CD4-positive, alpha-beta T cell treated with Interleukin-17A for 4 hours (primary cell): ENCODE data around the gene IL25.

Experiments used
- DNase-seq: peaks from one replicate; pipeline ENCODE4 v3.0.0-alpha.2; 2020; ENCODE audit warnings: mixed read lengths

Gene IL25

GRCh38 chr14:23354990-23355389 is 17.6 kb upstream of the IL25 start:
- no peak for DNase-seq

GRCh38 chr14:23355871-23356435 is 16.7 kb upstream of the IL25 start:
- no peak for DNase-seq

DNA sequence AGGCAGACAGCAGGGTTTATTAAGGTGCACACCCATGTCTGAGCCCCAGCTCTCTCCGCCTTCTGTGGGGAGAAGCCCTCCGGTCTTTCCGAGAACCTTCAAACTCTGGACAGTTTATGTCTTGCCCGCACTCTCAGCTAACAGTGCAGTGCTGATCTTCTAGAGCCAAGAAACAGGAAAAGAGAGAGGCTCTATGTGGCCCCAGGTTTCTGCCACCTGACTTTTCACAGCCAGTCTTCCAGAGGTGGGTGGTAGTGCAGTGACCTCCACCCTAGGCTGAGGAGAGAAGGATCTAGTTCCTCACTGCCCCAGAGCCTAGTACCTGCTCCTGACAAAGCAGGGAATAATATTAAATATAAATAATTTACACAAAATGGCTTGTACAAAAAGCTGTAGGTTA is 15.9 kb upstream of the IL25 start:
- no peak for DNase-seq

DNA sequence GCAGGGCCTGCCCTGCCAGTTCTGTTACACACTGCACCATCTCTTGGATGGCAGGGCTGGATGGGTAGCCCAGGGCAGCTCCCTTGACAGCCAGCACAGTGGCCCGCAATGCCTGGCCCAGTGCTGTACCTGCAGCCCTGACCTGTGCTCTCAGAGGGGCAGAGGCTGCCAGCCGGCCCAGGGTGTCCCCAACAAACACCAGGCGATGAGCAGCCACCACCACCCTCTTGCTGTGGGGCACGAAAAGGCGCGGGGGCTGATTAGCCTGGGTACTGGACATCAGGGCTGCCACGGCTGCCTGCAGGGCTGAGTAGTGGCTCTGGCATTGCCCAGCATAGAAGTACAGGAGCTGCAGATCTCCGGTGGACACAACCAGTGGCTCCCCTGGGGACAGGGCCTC is 15.3 kb upstream of the IL25 start:
- DNase-seq = no peak

DNA sequence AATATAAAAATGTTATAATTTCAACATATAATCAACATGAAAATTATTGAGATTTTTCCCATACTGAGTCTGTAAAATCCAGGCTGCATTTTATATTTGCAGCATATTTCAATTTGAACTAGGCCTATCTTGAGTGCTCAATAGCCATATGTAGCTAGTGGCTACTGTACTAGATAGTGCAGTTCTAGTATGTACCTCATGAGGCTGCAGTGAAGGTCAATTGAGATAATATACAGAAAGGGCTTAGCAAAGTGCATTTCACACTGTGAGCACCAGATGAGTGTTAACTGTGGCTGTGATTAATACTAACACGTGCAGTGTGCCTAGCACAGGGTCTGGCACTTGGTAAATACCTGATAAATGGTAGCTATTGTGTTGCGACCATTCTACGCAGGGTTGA is 14.6 kb upstream of the IL25 start:
- no peak for DNase-seq

DNA sequence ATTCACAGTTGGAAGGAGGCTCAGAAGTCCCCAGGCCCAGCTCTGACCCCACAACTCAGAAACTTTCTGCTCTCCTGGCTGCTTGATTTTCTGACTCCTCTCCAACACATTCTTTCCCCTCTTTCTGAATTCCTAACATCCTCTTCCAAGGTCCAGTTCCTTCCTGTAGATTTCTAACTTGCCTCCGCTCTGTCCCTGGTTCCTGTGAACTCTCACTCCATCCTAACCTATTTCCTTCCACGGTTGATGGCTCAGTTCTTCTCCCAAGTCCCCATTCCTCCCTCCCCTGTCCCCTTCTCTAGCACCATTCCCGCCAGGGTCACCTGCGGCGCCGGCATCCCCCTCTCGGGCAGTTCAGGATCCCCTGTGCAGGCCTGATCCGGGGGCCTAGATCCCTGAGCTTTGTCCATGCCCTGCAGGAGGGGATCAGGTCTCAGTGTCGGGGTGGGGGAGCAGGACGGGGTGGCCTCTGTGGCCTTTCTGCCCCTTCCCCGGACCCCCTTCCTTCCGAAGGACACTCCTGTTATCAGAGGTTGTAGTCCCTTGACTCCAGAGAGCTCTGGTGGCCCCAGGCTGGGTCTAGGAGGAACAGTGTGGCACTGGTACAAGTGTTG is 13.9 kb upstream of the IL25 start:
- no peak for DNase-seq

GRCh38 chr14:23359167-23359626 is 13.4 kb upstream of the IL25 start:
- no peak for DNase-seq

- DNase-seq = no peak
Measured at GRCh38 chr14:23359722-23360447, 12.7 kb upstream of the IL25 start.

- peak; percentile 9 for DNase-seq
Measured at GRCh38 chr14:23360496-23360895, 12.1 kb upstream of the IL25 start.

GRCh38 chr14:23361320-23361719 is 11.3 kb upstream of the IL25 start:
- DNase-seq = no peak

- no peak for DNase-seq
Measured at GRCh38 chr14:23361763-23362162, 10.8 kb upstream of the IL25 start.

DNA sequence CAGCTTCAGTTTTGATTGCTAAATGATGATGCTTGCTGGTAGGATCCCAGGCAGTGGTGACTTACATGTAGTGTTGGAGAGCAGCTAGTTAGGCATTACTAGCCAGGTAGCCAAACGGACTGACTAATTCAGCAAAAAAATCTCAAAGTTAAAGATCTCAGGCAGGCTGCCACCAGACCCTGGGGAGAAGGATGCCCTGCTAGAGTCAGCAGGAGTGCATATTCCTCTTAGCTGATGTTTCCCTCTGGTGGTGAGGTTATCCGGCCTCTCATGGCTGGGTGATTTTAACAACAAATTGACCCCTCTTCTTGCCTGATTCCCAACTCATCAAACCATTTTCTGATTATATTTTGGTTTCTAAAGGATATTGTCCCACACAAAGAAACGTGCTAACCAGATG is 10.4 kb upstream of the IL25 start:
- no peak for DNase-seq

DNA sequence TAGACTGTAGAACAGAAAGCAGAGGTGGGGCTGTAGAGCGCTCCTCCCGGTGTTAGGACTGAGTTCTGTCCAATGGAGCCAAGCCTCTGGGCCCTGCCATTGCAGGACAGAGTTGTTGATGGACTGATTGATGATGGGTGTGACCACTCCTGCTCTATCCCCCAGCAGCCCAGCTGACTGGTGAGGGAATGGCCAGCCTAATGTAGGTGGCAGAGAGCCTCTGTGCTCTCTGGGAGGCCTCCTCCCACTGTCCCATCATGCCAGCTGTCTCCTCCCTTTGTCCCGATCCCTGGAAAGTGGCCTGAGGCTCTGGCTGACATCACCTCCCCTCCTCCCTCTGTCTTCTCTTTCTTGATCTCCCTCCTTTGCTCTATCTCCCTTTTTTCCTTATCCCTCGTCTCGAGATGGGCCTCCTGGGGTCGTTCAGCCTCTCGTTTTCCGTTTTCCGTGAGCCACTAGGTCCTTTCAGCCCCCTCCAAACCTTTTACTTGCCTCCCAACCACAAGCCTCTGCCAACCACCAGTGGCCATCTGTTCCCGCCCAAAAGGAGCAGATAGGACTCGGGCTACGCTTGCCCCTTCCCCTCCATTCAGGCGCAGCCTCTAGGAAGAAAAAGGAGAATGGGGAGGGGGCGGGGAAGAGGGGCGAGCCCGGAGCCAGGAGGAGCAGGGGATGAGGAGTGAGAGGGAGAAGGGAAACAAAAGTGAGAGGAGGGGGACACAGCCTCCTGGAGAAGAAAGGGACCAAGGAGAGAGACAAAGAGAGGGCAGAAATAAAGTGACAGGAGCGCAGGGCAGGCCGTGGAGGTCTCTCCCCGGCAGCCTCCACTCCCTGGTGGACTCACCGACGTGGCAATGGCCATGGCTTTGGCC is 8.2 kb upstream of the IL25 start:
- DNase-seq = no peak

DNA sequence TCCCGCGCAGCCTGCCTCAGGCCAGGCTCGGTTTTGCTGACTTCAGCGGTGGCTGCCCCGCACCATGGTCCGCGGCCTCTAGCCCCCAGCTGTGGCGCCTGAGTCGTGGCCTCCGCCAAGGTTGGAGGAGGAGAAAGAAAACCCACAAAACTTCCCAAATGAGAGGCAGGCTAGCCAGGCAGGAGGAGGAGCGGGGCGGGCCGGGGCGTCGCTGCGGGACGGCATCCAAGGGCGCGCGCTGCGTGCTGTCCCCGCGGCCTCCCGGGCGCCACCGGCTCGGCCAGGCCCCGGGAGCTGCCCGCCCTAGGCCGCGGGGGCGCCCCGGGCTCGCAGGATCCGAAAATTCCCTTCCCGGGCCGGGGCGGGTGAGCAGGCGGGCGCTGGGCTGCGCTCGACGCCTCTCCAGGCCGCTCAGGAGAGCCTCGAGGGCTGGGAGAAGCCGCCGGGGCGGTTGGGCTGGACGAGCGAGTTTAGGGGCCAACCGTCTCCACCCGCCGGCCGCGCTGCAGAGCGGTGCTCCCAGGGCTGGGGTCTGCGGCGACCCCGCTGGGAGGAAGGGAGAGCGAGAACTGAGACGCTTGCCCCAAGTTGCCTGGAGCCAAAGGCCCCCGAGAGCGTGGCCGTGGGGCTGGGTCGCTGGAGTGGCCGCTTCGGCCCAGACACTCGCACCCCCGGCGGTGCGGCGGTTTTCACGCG is 7.4 kb upstream of the IL25 start, which contains the start of gene EFS:
EFS (minus strand) TSS at position 137 of the 696 bp plus-strand sequence. CDS start 147 bp downstream, outside the sequence.
- DNase-seq = no peak

DNA sequence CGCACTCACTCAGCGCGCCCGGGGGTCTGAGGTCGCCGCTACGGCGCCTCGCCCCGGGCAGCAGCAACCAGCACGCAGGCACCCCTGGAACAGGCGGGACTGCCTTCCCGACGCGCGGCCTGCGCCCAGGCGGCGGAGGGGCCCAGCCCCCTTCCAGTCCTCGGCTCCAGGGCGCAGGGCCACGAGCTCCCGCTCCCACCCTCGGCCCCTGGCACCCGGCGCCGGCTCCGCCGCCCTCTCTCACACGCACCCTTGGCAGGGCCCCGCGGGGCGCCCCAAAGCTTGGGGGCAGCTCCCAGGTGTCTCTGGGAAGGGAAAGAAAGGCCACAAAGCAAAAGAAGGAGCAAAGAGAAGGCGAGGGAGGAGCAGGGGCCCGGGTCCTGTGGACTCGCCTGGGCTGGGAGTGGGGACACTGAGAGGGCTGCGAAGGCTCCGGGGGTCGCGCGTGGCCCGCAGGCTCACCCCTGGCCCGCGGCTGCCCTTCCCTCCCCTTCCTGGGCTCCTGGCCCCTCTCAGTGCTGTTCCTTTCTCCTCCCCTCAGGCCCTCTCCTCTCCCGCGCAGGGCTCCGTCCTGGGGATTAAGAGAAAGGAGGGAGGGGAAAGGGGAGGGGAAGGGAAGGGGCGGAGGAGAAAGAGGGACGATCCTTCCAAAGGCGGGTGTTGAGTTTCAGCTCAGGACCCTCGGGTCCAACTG is 6.7 kb upstream of the IL25 start:
- no peak for DNase-seq

GRCh38 chr14:23366426-23366921 is 6.1 kb upstream of the IL25 start:
- DNase-seq = no peak

DNA sequence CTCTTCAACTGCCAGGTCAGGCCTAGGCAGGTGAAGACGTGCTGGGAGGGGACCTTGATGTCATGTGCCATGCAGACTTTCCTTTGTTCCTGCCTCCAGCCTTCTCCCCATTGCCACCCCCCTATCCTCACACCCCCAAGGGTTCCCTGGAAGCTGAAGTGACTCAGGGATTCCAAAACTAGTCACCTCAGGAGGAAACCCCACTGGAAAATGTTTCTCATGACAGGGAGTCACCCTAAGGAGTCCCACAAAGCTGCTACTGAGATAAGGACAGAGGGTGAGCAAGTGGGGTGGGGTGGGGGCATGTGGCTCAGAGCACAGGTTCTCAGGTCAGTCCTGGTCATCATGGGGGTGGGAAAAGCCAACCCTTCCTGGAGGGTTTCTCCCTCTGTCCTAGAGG is 2.4 kb upstream of the IL25 start:
- no peak for DNase-seq

- no peak for DNase-seq
Measured at GRCh38 chr14:23371865-23372264, 744 bp upstream of the IL25 start.

DNA sequence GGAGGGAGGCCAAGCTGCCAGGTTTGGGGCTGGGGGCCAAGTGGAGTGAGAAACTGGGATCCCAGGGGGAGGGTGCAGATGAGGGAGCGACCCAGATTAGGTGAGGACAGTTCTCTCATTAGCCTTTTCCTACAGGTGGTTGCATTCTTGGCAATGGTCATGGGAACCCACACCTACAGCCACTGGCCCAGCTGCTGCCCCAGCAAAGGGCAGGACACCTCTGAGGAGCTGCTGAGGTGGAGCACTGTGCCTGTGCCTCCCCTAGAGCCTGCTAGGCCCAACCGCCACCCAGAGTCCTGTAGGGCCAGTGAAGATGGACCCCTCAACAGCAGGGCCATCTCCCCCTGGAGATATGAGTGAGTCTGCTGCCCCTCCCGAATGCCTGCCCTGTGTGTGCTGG is 432 bp downstream of the IL25 start:
- no peak for DNase-seq

DNA sequence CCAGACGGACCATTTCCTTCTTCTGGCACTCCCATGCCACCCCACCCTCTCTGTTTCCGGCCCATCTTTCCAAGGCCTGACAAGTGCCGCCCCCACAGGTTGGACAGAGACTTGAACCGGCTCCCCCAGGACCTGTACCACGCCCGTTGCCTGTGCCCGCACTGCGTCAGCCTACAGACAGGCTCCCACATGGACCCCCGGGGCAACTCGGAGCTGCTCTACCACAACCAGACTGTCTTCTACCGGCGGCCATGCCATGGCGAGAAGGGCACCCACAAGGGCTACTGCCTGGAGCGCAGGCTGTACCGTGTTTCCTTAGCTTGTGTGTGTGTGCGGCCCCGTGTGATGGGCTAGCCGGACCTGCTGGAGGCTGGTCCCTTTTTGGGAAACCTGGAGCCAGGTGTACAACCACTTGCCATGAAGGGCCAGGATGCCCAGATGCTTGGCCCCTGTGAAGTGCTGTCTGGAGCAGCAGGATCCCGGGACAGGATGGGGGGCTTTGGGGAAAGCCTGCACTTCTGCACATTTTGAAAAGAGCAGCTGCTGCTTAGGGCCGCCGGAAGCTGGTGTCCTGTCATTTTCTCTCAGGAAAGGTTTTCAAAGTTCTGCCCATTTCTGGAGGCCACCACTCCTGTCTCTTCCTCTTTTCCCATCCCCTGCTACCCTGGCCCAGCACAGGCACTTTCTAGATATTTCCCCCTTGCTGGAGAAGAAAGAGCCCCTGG is 3.1 kb downstream of the IL25 start:
- no peak for DNase-seq
